Measurements from ENCODE around the gene SMYD3. TPM values are rescaled to one million over a fixed set of nuclear protein-coding genes. Genes with fewer than 3 reads are reported as not detected.

Gene SMYD3
- total and polyA plus RNA-seq, 5 donors, result 6.8 to 11.6 (median 9.9) TPM

DNA sequence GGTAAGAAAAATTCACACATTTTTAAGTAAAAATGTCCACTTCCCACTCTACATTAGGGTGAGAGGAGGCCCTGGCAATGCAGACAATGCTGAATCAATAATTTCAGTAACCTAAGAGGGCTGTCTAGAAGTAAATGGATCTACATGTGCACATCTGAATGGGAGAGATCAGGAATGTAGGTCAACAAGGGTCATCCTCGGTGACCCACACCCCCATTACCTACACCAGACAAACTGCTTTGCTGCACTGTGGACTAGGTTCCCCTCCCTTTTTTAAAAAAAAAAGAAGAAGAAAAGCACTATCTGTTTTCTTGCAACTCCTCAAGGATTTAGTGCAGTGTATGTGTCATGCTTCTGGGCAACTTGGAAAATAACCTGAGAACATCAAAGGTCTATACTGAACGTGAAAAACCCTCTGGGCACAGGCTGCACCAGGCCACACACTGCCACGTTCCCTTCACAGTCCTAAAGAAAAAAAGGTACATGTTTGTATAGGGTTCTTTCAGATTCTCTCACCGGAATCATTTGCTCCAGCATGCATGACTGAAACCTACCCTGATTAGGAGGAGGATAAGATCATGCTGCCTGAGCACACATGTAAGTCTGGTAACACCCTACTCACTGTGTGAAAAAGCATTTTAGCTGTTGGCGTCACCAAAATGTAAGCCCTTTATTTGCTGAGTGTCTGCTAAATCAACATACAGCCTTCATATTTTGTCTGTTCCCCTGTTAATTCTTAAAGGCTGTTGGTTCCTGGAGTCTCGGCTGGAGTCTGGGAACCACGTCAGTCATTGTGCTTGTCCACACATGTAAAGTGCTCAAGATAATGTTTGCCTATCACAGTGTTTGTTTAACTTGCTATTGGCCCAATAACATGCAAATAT, 341.0 kb downstream of the SMYD3 start:
- ATAC-seq (no peak), DNase-seq (no peak)
- Histone ChIP-seq H3K27me3 (ENCODE audit: control insufficient read depth, insufficient read depth) (no peaks in the 10 kb centered on the region), H3K4me1 (ENCODE audit: control insufficient read depth, insufficient read depth, low read length) (peaks cover 2% of the 10 kb centered on the region), H3K27ac (ENCODE audit: low read length) (no peak overlapping the region), H3K4me3 (ENCODE audit: low read length) (no peak overlapping the region), H3K9me3 (ENCODE audit: control insufficient read depth, low read length) (no peaks in the 10 kb centered on the region)
- intact Hi-C loops (cut with DNase I), result no loop called here
- 90% methylated on average over 7 of the region's 7 CpGs for WGBS

DNA sequence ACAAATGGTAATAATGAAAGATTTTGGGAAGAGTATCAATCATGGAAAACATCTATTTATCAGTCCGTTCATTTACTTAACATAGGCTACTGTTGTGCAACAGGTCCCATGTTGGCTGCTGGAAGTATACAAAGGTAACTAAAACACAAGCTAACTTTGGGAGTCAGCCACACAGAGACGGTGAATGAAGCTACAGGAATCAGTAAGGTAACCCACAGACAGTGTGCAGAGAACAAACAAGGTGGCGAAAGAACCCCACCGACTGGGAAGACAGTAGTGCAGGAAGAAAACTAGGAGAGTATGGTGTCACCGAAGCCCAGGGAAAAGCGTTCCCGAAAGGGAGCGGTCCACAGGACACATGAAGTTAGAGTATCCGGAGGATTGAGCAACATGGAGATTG, 342.3 kb downstream of the SMYD3 start:
- Histone ChIP-seq H3K4me3 (ENCODE audit: low read length) (no peak overlapping the region), H3K4me1 (ENCODE audit: control insufficient read depth, insufficient read depth, low read length) (peaks cover 2% of the 10 kb centered on the region), H3K9me3 (ENCODE audit: control insufficient read depth, low read length) (no peaks in the 10 kb centered on the region), H3K27me3 (ENCODE audit: control insufficient read depth, insufficient read depth) (no peaks in the 10 kb centered on the region), H3K27ac (ENCODE audit: low read length) (no peak overlapping the region)
- intact Hi-C loops (cut with DNase I), result no loop called here
- 94% methylated on average over 9 of the region's 9 CpGs for WGBS
- ATAC-seq (no peak), DNase-seq (no peak)

DNA sequence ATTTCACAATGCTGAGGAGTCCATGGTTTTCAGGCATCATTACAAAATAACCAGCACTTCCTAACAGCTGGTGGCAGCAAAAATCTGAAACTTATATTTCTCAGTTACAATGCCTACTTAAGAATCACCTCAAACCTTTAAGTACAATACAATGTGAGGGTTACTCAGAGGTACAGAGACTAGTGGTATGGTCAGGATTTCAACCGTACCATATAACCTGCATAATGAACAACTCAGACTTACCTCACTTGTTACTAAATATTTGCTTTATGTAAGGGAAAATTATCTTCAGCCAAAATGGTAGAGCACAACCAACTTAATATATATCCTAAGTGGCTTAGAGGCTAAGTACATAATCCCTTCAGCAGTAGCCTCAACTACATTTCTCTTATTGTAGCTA, 344.5 kb downstream of the SMYD3 start:
- ATAC-seq, result no peak
- WGBS, result 94% methylated on average over 1 of the region's 1 CpG
- H3K4me1 ChIP-seq (ENCODE audit: control insufficient read depth, insufficient read depth, low read length), result peaks cover 2% of the 10 kb centered on the region
- intact Hi-C loops (cut with DNase I), result no loop called here
- no peak overlapping the region for H3K27ac ChIP-seq (ENCODE audit: low read length)
- DNase-seq, result no peak
- H3K27me3 ChIP-seq (ENCODE audit: control insufficient read depth, insufficient read depth), result no peaks in the 10 kb centered on the region
- H3K4me3 ChIP-seq (ENCODE audit: low read length), result no peak overlapping the region
- H3K9me3 ChIP-seq (ENCODE audit: control insufficient read depth, low read length), result no peaks in the 10 kb centered on the region

- intact Hi-C loops (cut with DNase I), result no loop called here
- H3K4me1 ChIP-seq (ENCODE audit: control insufficient read depth, insufficient read depth, low read length), result peaks cover 2% of the 10 kb centered on the region
- peak in 1 of 2 donors; percentile 41 for ATAC-seq
- no peak overlapping the region for H3K27ac ChIP-seq (ENCODE audit: low read length)
- 71% methylated on average over 1 of the region's 1 CpG for WGBS
- no peaks in the 10 kb centered on the region for H3K27me3 ChIP-seq (ENCODE audit: control insufficient read depth, insufficient read depth)
- no peak overlapping the region for H3K4me3 ChIP-seq (ENCODE audit: low read length)
- DNase-seq, result no peak
- no peaks in the 10 kb centered on the region for H3K9me3 ChIP-seq (ENCODE audit: control insufficient read depth, low read length)
Measured at GRCh38 chr1:246161626-246162025, 345.5 kb downstream of the SMYD3 start.

DNA sequence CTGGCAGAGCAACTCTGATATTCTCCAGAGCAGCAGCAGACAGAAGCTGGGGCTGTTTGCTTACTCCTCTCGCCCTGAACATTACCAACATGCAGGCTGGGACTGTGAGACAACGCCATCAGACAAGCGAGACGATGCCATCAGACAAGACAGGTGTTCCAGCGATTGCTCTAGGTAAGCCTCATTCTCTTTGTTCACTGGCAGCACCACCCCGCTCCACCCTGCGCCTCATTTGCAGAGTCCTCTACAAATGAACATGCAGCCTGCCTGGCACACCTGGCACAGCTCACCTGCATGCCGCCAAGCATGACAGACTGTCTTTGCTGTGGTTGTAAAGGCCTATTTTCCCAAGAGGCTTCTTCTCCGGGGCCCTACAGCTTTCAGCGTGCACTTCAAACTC, 346.2 kb downstream of the SMYD3 start:
- Histone ChIP-seq H3K4me3 (ENCODE audit: low read length) (no peak overlapping the region), H3K9me3 (ENCODE audit: control insufficient read depth, low read length) (no peaks in the 10 kb centered on the region), H3K4me1 (ENCODE audit: control insufficient read depth, insufficient read depth, low read length) (peaks cover 2% of the 10 kb centered on the region), H3K27ac (ENCODE audit: low read length) (no peak overlapping the region), H3K27me3 (ENCODE audit: control insufficient read depth, insufficient read depth) (no peaks in the 10 kb centered on the region)
- intact Hi-C loops (cut with DNase I), result no loop called here
- DNase-seq (peak in 1 of 3 donors; percentile 23), ATAC-seq (no peak)
- WGBS, result 96% methylated on average over 10 of the region's 10 CpGs

DNA sequence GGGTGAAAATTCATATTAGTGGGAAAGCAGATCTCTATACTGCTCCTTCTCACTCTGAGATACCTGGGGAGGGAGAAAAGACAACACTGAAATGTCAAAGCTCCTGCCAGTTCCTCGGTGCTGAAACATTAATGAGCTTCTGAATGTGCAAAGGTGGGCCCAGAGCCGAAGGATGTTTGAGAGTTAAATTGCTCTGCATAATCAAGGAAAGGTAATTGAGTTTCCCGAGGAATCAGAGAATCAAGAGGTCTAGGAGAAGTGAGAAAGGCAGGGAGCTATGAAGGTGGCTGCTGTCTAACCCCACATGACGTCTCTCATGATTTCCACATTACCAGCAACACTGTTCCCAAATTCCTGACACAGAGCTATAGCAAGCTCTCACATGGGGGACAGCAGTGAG, 346.7 kb downstream of the SMYD3 start:
- no peaks in the 10 kb centered on the region for H3K9me3 ChIP-seq (ENCODE audit: control insufficient read depth, low read length)
- WGBS, result 85% methylated on average over 4 of the region's 4 CpGs
- H3K27ac ChIP-seq (ENCODE audit: low read length), result no peak overlapping the region
- ATAC-seq (no peak), DNase-seq (no peak)
- peaks cover 2% of the 10 kb centered on the region for H3K4me1 ChIP-seq (ENCODE audit: control insufficient read depth, insufficient read depth, low read length)
- no peak overlapping the region for H3K4me3 ChIP-seq (ENCODE audit: low read length)
- intact Hi-C loops (cut with DNase I), result no loop called here
- H3K27me3 ChIP-seq (ENCODE audit: control insufficient read depth, insufficient read depth), result no peaks in the 10 kb centered on the region

GRCh38 chr1:246159279-246160227, 347.5 kb downstream of the SMYD3 start:
- intact Hi-C loops (cut with DNase I), result no loop called here
- Histone ChIP-seq H3K4me1 (ENCODE audit: control insufficient read depth, insufficient read depth, low read length) (peaks cover 2% of the 10 kb centered on the region), H3K9me3 (ENCODE audit: control insufficient read depth, low read length) (no peaks in the 10 kb centered on the region), H3K4me3 (ENCODE audit: low read length) (no peak overlapping the region), H3K27me3 (ENCODE audit: control insufficient read depth, insufficient read depth) (no peaks in the 10 kb centered on the region), H3K27ac (ENCODE audit: low read length) (no peak overlapping the region)
- no peak for DNase-seq
- 85% methylated on average over 9 of the region's 9 CpGs for WGBS
- no peak for ATAC-seq

GRCh38 chr1:246158131-246158530, 348.9 kb downstream of the SMYD3 start:
- Histone ChIP-seq H3K4me3 (ENCODE audit: low read length) (no peak overlapping the region), H3K9me3 (ENCODE audit: control insufficient read depth, low read length) (no peaks in the 10 kb centered on the region), H3K4me1 (ENCODE audit: control insufficient read depth, insufficient read depth, low read length) (peaks cover 2% of the 10 kb centered on the region), H3K27ac (ENCODE audit: low read length) (no peak overlapping the region), H3K27me3 (ENCODE audit: control insufficient read depth, insufficient read depth) (no peaks in the 10 kb centered on the region)
- intact Hi-C loops (cut with DNase I), result no loop called here
- no peak for DNase-seq
- ATAC-seq, result no peak
- 71% methylated on average over 2 of the region's 2 CpGs for WGBS

DNA sequence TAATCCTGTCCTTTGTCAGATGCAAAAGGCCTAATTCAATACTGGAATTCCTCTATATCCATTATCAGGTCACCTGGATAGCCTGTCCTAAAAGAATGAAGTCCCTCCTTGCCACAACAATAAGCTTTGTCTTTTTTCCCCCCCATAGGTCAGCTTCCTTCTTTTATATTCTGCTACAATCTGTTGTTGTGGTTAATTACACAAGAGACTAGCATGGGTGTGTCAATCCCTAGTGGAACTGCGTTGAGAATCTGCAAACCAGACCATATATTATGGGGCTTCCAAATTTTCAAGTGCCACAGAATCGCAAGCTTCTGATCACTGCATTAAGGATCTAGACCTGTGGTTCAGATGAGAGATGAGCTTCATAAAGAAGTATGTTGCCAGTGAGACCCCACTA, 349.6 kb downstream of the SMYD3 start:
- Histone ChIP-seq H3K4me3 (ENCODE audit: low read length) (no peak overlapping the region), H3K27ac (ENCODE audit: low read length) (no peak overlapping the region), H3K27me3 (ENCODE audit: control insufficient read depth, insufficient read depth) (no peaks in the 10 kb centered on the region), H3K4me1 (ENCODE audit: control insufficient read depth, insufficient read depth, low read length) (peaks cover 2% of the 10 kb centered on the region), H3K9me3 (ENCODE audit: control insufficient read depth, low read length) (no peaks in the 10 kb centered on the region)
- intact Hi-C loops (cut with DNase I), result no loop called here
- WGBS, result 72% methylated on average over 2 of the region's 2 CpGs
- DNase-seq (no peak), ATAC-seq (no peak)

- intact Hi-C loops (cut with DNase I), result no loop called here
- Histone ChIP-seq H3K4me3 (ENCODE audit: low read length) (no peak overlapping the region), H3K27me3 (ENCODE audit: control insufficient read depth, insufficient read depth) (no peaks in the 10 kb centered on the region), H3K27ac (ENCODE audit: low read length) (no peak overlapping the region), H3K9me3 (ENCODE audit: control insufficient read depth, low read length) (no peaks in the 10 kb centered on the region), H3K4me1 (ENCODE audit: control insufficient read depth, insufficient read depth, low read length) (peaks cover under 1% of the 10 kb centered on the region)
- DNase-seq (no peak), ATAC-seq (no peak)
- WGBS, result 96% methylated on average over 12 of the region's 12 CpGs
Measured at GRCh38 chr1:246156847-246157246, 350.2 kb downstream of the SMYD3 start.

- Histone ChIP-seq H3K9me3 (ENCODE audit: control insufficient read depth, low read length) (no peaks in the 10 kb centered on the region), H3K4me1 (ENCODE audit: control insufficient read depth, insufficient read depth, low read length) (no peaks in the 10 kb centered on the region), H3K4me3 (ENCODE audit: low read length) (no peak overlapping the region), H3K27ac (ENCODE audit: low read length) (no peak overlapping the region), H3K27me3 (ENCODE audit: control insufficient read depth, insufficient read depth) (no peaks in the 10 kb centered on the region)
- DNase-seq (no peak), ATAC-seq (no peak)
- intact Hi-C loops (cut with DNase I), result no loop called here
- WGBS, result 64% methylated on average over 4 of the region's 4 CpGs
Measured at GRCh38 chr1:246155923-246156322, 351.2 kb downstream of the SMYD3 start.
